Suppressor macrophage treated with lipopolysaccharide for 4 hours (primary cell): Measurements from ENCODE around the gene CEP112.

Experiments
- DNase-seq: peaks from one replicate; pipeline ENCODE4 v3.0.0-alpha.2; 2020

The CEP112 gene

DNA sequence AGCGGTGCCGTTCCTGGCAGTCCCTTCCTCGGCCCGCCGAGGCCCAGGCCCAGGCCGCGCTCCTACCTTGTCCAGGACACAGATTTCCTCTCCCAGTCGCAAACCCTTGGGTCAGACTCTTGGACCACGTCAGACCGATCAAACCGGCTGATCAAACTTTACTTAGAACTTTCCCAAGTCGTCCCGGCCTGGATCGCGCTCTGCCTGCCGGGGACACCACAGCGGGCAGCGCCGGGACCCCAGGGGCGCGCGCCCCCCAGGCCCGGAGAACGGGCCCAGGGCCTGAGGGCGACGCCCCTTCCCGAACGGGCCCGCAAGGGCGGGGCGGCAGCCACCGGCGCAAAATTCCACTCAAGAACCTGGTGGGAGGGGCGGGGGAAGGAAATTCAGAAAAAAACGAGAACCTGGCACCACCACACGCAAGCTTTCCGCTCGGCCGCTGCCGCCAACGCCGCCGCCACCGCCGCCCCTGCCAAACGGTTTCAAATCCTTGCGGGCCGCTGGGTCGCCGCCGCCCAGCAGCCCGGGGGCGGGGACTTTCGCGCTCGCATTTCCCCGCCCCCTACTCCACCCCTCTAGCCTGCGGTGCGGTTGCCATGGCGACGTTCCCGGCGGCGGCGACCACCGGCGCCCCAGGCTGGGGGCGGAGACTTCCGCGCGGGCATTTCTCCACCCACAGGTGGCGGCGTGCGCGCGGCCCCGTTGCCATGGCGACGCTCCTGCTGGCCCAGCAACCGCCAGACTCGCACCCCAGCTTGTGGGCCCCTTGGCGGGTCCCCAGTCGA, at the start of gene CEP112:
CEP112 (minus strand) TSS at position 541 of the 785 bp plus-strand sequence.
- peak; percentile 58 for DNase-seq

GRCh38 chr17:66240630-66241029, 48.7 kb upstream of the CEP112 start:
- DNase-seq, result no peak

- DNase-seq, result no peak
Measured at GRCh38 chr17:66240013-66240412, 48.1 kb upstream of the CEP112 start.

- DNase-seq, result no peak
Measured at GRCh38 chr17:66235377-66235994, 43.6 kb upstream of the CEP112 start.

DNA sequence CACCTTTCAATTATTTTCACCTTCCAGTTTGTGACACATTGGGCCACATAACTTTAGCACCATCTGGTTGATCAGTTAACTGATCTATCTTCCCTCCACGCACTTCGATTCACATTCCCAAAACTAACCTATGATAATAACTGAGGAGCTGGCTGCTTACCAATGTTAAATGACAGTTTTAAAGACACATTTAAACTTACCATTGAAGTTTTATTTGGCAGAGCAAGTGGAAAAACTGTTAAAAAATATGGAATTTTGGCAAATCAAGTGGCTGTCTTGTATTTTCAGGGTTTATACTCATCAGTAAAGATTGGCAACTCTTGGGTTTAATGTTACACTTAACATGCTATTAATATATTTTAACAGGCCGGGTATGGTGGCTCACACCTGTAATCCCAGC, 42.7 kb upstream of the CEP112 start:
- DNase-seq, result no peak

- no peak for DNase-seq
Measured at GRCh38 chr17:66233023-66233753, 41.3 kb upstream of the CEP112 start.

- DNase-seq, result no peak
Measured at GRCh38 chr17:66230922-66231591, 39.1 kb upstream of the CEP112 start.

DNA sequence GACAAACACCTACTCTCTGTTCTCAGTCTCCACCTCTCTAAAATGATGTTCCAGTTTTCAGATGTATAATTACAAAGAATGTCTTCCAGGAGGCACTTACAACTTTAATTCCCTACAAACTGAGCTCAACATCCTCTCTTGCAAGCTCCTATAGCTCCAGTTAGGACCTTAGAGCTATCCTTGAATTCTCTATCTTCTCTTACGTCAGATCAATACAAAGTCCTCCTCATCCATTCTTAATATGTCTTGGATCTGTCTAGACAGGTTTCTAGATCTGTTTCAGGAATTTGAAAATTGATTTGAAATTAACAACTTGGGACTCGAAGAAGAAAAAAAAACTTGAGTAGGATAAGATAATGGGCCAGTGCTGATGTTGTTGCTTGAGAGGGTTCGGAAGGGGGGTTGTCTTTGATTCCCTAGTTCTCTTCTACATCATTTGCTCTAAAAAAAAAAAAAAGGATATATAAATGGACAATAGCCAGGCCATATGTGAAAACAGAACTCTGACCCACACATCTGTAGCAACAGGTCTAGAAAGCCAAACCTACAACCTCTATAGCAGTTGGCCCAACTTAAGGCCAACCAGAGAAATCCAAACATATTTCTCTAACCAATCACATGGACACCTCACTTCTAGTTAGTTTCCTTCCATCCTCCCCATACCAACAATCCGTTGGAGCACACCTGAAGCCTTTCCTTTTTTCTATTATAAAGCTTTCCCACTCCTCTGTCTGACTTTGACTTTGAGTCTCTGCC, 38.0 kb upstream of the CEP112 start:
- no peak for DNase-seq

DNA sequence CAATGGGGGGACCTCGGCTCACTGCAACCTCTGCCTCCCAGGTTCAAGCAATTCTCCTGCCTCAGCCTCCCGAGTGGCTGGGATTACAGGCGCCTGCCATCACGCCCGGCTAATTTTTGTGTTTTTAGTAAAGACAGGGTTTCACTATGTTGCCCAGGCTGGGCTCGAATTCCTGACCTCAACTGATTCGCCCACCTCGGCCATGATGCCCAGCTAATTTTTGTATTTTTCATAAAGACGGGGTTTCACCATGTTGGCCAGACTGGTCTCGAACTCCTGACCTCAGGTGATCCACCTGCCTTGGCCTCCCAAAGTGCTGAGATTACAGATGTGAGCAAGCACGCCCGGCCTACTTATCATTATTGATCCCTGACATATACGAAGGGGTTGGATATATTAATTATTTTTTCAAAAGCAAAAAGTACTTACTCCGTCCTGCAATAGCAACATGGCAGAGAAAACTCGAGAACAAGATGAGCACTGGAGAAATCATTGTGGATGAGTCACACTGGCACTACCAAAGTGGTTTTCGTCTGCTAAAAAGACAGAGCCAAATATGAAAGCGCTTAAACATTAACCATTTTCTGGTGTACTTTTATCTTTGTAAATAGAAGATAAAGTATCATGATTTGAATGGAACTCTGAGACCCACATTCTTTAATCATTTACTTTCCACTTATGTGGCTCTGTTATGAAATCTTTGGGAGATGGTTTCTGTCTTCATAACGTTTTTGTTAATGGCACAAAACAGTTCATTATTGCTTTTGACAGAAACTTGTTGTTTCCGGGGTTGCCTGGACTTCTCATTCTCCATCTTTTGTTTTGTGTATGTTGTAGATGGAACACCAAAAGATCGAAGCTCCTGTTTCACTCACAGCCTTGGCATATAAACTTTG, 37.2 kb upstream of the CEP112 start, which contains the start of gene APOH:
APOH (minus strand) TSS at position 529 of the 896 bp plus-strand sequence; CDS start at position 493, 36 bp downstream.
- no peak for DNase-seq

GRCh38 chr17:66227212-66228045, 35.5 kb upstream of the CEP112 start:
- DNase-seq, result no peak

DNA sequence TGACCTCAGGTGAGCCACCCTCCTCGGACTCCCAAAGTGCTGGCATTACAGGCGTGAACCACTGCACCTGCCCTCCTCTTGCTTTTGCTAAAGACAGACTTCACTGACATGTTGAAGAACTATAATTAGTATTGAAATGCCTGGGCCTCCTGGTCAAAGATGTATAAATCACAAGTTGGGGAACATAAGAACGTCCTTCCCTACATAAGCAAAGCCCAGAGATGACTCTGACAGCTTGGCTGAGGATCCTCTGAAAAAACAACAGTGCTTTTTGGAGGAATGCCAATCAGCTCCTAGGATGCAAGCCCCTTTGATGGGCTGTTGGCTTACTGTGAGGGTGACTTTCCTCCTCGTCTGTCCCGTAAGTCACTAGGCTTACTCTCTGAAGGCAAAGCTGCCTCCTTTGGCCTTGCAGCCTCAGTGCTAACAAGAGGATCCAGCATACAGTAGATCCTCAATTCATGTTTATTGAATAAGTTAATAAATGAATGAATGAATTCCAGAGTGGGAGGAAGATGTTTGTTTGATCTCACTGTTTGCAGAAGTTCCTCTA, 30.9 kb upstream of the CEP112 start:
- DNase-seq, result no peak

DNA sequence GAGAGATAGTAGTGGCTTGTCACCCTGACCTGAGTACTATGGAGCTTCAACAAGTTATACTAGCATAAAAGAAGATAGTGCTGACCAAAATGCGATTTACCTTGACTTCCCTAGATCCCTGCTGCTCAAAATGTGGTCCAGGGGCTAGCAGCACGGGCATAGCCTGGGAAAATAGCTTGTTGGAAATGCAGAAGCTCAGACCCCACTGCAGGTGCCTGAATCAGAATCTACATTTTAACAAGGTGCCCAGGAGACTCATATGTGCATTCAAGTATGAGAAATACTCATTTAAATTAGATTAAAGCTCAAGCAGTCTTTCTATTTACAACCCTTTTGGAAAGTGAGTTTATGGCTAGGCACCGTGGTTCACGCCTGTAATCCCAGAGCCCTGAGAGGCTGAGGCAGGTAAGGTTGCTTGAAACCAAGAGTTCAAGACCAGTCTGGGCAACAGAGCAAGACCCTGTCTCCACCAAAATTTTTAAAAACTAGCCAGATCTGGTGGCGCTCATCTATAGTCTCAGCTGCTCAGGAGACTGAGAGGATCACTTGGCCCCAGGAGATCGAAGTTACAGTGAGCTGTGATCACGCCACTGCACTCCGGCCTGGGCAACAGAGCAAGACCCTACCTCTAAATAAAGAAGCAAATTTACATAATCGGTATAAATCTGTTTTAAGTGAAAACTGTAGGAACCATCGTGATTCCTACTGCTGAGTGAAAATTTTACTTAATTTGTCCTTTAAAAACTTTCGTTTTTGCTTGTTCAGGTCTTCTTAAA, 30.0 kb upstream of the CEP112 start:
- DNase-seq, result no peak

DNA sequence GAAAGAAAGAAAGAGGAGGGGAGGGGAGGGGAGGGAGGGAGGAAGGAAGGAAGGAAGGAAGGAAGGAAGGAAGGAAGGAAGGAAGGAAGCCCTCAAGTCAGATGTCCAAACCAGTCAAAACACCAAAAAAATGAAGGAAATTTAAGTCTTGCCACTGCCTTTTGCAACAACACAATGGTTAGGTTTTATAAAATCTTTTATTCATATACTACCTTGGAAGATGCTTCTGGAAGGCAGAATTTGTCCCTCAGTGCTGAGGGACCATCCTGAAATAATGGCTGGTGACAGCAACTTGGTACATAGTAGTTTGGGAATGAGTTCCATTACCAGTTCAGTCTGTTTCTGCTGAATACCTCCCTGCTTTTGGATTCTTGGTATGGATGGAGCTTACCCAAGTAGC, 29.4 kb upstream of the CEP112 start:
- DNase-seq, result no peak

GRCh38 chr17:66220079-66220835, 28.3 kb upstream of the CEP112 start:
- no peak for DNase-seq

DNA sequence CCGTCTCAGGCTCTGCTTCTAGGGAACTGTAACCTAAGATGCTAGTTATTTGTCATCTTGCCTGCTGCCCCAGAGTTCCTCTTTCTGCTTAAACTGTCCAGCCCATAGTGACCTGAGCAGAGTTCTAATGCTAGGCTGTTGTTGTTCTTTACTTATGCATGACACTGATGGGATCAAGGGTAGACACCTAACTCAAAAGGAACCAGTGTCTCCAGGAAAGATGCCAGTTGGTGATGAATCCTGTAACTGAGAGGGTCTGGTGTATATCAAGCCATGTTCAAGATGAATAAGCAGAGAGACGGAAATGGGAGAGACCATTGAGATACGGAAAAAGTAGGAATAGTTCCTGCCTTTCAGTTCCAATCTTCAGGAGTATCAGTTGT, 23.6 kb upstream of the CEP112 start:
- no peak for DNase-seq

DNA sequence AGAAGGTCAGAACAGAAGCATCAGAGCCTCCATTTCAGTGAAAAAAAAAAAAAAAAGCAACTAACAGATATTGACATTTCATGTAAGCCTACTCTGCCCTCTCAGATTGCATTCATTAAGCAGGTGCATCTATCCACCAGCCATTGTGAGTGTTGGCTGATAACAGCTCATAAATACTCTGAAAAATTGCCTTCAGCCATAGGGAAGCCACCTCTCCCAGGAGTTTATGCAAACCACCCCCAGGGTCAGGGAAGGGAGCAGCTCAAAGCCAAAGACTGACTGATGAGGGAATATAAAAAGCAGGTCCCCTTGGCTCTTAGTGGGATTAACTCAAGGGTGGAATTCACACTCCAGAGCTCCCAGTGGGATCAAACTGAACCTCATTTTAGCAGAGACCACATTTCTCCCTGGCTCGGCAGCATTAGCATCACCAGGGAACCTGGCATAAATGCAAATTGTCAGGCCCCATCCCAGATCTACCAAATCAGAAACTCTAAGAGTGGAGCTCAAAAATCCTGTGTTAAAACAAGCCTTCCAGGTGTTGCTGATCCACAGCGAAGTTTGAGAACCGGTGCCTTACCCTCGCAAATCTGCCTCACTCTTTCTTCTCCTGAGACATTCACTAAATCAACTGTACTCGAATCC, 23.1 kb upstream of the CEP112 start:
- no peak for DNase-seq

DNA sequence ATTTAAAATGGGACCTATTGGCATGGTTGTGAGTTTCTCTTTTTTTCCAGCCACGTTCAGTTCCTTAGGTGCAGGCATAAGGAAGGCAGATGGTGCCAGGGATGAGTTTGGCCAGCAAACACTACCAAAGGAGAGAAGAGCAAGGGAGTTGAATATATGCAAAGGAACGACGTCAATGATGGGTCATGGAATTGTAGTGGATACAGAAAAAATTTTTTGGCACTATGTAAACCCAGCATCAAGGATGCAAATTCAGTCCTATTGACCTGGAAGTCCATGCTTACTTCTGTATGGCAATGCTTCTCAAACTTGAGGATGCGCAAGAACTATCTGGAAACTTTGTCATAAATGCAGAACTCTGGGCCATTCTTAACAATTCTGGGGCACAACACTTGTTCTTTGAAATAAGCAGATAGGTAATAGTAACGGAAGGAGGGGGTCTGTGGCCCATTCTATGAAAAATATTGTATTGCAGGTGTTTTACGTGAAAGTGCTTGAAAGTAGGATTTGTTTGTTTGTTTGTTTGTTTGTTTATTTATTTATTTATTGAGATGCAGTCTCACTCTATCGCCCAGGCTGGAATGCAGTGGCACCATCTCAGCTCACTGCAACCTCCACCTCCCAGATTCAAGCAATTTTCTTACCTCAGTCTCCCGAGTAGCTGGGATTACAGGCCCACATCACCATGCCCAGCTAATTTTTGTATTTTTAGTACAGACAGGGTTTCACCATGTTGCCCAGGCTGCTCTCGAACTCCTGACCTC, 19.3 kb upstream of the CEP112 start:
- no peak for DNase-seq
